ENCODE results near the gene SYS1. TPM values are rescaled to one million over a fixed set of nuclear protein-coding genes. Genes with fewer than 3 reads are reported as not detected.
A peak's percentile ranks its signal among the peaks of the same experiment; 100 is the strongest.

Gene SYS1
- total RNA-seq, 1 donor from 2014 or later = 27.4 TPM

- intact Hi-C loops (cut with DNase I) = loop anchor here (2.0 kb wide), 1 partner anchor 17 kb away; no protein-coding TSS in a partner anchor
- H3K4me1 ChIP-seq = peaks cover 4 to 34% of the 10 kb centered on the region in 2 donors
- no peak for TF ChIP-seq CTCF (IDR thresholded peaks at IDR 0.05)
- no peaks in the 10 kb centered on the region for H3K27me3 ChIP-seq
- H3K27ac ChIP-seq = peak overlapping the region; percentile 72 to 88
- no peak overlapping the region for H3K4me3 ChIP-seq
- no peaks in the 10 kb centered on the region for H3K36me3 ChIP-seq
- no peak for DNase-seq (ENCODE audit: low spot score in 2 of 2)
- H3K9me3 ChIP-seq = no peaks in the 10 kb centered on the region
Observed at GRCh38 chr20:45359406-45360148, 3.4 kb upstream of the SYS1 start.

- no peak for DNase-seq (ENCODE audit: low spot score in 2 of 2)
- Histone ChIP-seq H3K27me3 (no peaks in the 10 kb centered on the region), H3K4me3 (no peak overlapping the region), H3K4me1 (peaks cover 4 to 34% of the 10 kb centered on the region in 2 donors), H3K36me3 (peaks cover 4 to 15% of the 10 kb centered on the region in 2 donors), H3K9me3 (no peaks in the 10 kb centered on the region), H3K27ac (peak overlapping the region in 1 of 2 donors; percentile 3)
- intact Hi-C loops (cut with DNase I) = loop anchor here (2.0 kb wide), 3 partner anchors 25 to 45 kb away; no protein-coding TSS in a partner anchor
- no peak for TF ChIP-seq CTCF (IDR thresholded peaks at IDR 0.05)
Observed at GRCh38 chr20:45361793-45362192, 1.2 kb upstream of the SYS1 start.

GRCh38 chr20:45363611-45364492 is 896 bp downstream of the SYS1 start:
- Histone ChIP-seq H3K9me3 (no peaks in the 10 kb centered on the region), H3K27me3 (no peaks in the 10 kb centered on the region), H3K4me1 (peaks cover 0 to 19% of the 10 kb centered on the region in 2 donors), H3K4me3 (peak overlapping the region; percentile 73 to 75), H3K27ac (peak overlapping the region; percentile 95 to 96), H3K36me3 (peaks cover 24 to 34% of the 10 kb centered on the region in 2 donors)
- DNase-seq (ENCODE audit: low spot score in 2 of 2) = no peak
- intact Hi-C loops (cut with DNase I) = loop anchor here (1.0 to 2.0 kb wide), 6 partner anchors 8 to 72 kb away; no protein-coding TSS in a partner anchor
- TF ChIP-seq CTCF (IDR thresholded peaks at IDR 0.05) = no peak

GRCh38 chr20:45365444-45365970 is 2.6 kb downstream of the SYS1 start:
- no peaks in the 10 kb centered on the region for H3K27me3 ChIP-seq
- no peak overlapping the region for H3K4me3 ChIP-seq
- H3K9me3 ChIP-seq = no peaks in the 10 kb centered on the region
- H3K36me3 ChIP-seq = peaks cover 24 to 36% of the 10 kb centered on the region in 2 donors
- peaks cover 0 to 10% of the 10 kb centered on the region in 2 donors for H3K4me1 ChIP-seq
- no peak for TF ChIP-seq CTCF (IDR thresholded peaks at IDR 0.05)
- H3K27ac ChIP-seq = no peak overlapping the region
- no peak for DNase-seq (ENCODE audit: low spot score in 2 of 2)
- intact Hi-C loops (cut with DNase I) = no loop called here

GRCh38 chr20:45366192-45366591 is 3.2 kb downstream of the SYS1 start:
- intact Hi-C loops (cut with DNase I) = no loop called here
- no peak for DNase-seq (ENCODE audit: low spot score in 2 of 2)
- Histone ChIP-seq H3K9me3 (no peaks in the 10 kb centered on the region), H3K4me3 (no peak overlapping the region), H3K27ac (no peak overlapping the region), H3K4me1 (peaks cover 0 to 10% of the 10 kb centered on the region in 2 donors), H3K36me3 (peaks cover 24 to 36% of the 10 kb centered on the region in 2 donors), H3K27me3 (no peaks in the 10 kb centered on the region)
- no peak for TF ChIP-seq CTCF (IDR thresholded peaks at IDR 0.05)
